GM12878 (cell line): Measurements from ENCODE around the gene MEF2D. TPM values are rescaled to one million over a fixed set of nuclear protein-coding genes. Genes with fewer than 3 reads are reported as not detected.
A peak's percentile ranks its signal among the peaks of the same experiment; 100 is the strongest.

Source experiments
- ATAC-seq: fragments of 200-7000 bp; cut with Tn5 transposase; 3 replicates; pipeline ENCODE4 v1.9.1; 2020; ENCODE audit warnings: mild to moderate bottlenecking, moderate library complexity
- BruUV-seq: library from RNA; stranded (reverse); fragments of 400-500 nt; replicated peaks from 2 replicates; lab custom pipeline; 2021; lab: Mats Ljungman, UMichigan
- CTCF ChIA-PET: fragments of 300-600 bp; sonication (Branson Sonifier 250); formaldehyde crosslinking; extraction: SDS; loops from one replicate; lab custom pipeline; 2021; ENCODE audit warnings: inconsistent platforms; lab: Yijun Ruan, JAX
- POLR2A ChIA-PET: fragments of 350-600 bp; formaldehyde crosslinking; extraction: SDS; loops from one replicate; lab custom pipeline; 2021; ENCODE audit warnings: inconsistent platforms; lab: Charles Lee
- RAD21 ChIA-PET: fragments of 300-600 bp; sonication (Branson Sonifier 250); formaldehyde crosslinking; loops from one replicate; lab custom pipeline; 2023; ENCODE audit warnings: antibody characterized with exemption; ENCODE audit not compliant: unreplicated experiment; lab: Charles Lee
- SMC1A ChIA-PET: fragments of 300-600 bp; sonication (Branson Sonifier 250); formaldehyde crosslinking; loops from one replicate; lab custom pipeline; 2023; ENCODE audit not compliant: unreplicated experiment, uncharacterized antibody; lab: Charles Lee
- DNase-seq: peaks from one replicate; pipeline ENCODE4 v3.0.0-alpha.2; 2011; ENCODE audit warnings: low read depth, low spot score
- FAIRE-seq: peaks from 3 replicates; lab custom pipeline; 2011; peaks lifted over from hg19 to GRCh38; lab: Jason Lieb, UNC
- H2AFZ ChIP-seq: 2 replicates; pipeline ENCODE4 v1.6.0; 2011; ENCODE audit warnings: low read depth, low read length, control low read depth; ENCODE audit not compliant: control insufficient read depth
- H3K27ac ChIP-seq: 2 replicates; pipeline ENCODE4 v1.5.1; 2011; ENCODE audit warnings: control low read depth; ENCODE audit not compliant: control insufficient read depth, insufficient read depth
- H3K27me3 ChIP-seq, 2 experiments: replicated peaks in 1 of 2; 2 replicates each; pipeline versions ENCODE4 v1.6.0 to v1.6.1; 2011; ENCODE audit warnings: low read length in 1 of 2; ENCODE audit not compliant: control insufficient read depth in 2 of 2, insufficient read depth in 2 of 2
- H3K36me3 ChIP-seq, 2 experiments: 2 replicates each; pipeline ENCODE4 v1.5.1; 2011; ENCODE audit warnings: low read length in 1 of 2; ENCODE audit not compliant: control insufficient read depth in 2 of 2, insufficient read depth in 2 of 2
- H3K4me1 ChIP-seq: 2 replicates; pipeline ENCODE4 v1.6.1; 2011; ENCODE audit warnings: mild to moderate bottlenecking, low read length, moderate library complexity, mixed read lengths; ENCODE audit not compliant: control insufficient read depth, insufficient read depth
- H3K4me2 ChIP-seq: 2 replicates; pipeline ENCODE4 v1.6.0; 2011; ENCODE audit warnings: control low read depth; ENCODE audit not compliant: control insufficient read depth, insufficient read depth
- H3K4me3 ChIP-seq: fragments of 200-600 bp; sonication (generic); 2 replicates; pipeline ENCODE4 v1.5.1; 2016
- H3K79me2 ChIP-seq: 2 replicates; pipeline ENCODE4 v1.6.0; 2011; ENCODE audit warnings: low read length; ENCODE audit not compliant: control insufficient read depth, insufficient read depth
- H3K9ac ChIP-seq: 2 replicates; pipeline ENCODE4 v1.8.0; 2011; ENCODE audit warnings: low read length, control low read depth, mixed read lengths; ENCODE audit not compliant: control insufficient read depth, insufficient read depth
- H3K9me3 ChIP-seq: replicated peaks from 3 replicates; pipeline ENCODE4 v1.5.1; 2011; ENCODE audit warnings: mild to moderate bottlenecking, low read length; ENCODE audit not compliant: control insufficient read depth, insufficient read depth
- H4K20me1 ChIP-seq: 2 replicates; pipeline ENCODE4 v1.6.0; 2011; ENCODE audit not compliant: control insufficient read depth, insufficient read depth
- ATF2 ChIP-seq: IDR thresholded peaks from 2 replicates; pipeline ENCODE4 v1.6.1; 2012; ENCODE audit warnings: low read length, inconsistent platforms
- EGR1 ChIP-seq, 2 experiments: IDR thresholded peaks; 1 replicate in 1 of 2; 2 replicates in 1 of 2; pipeline ENCODE4 v1.6.1; 2011 to 2012; ENCODE audit warnings: low read depth in 2 of 2, low read length in 2 of 2, borderline replicate concordance in 1 of 2, mild to moderate bottlenecking in 1 of 2, moderate library complexity in 1 of 2
- ESRRA ChIP-seq: IDR thresholded peaks from 2 replicates; pipeline ENCODE4 v1.6.1; 2012; ENCODE audit warnings: mild to moderate bottlenecking, low read length, improper control_type of control experiment
- FOXK2 ChIP-seq: fragments of 450-650 bp; IDR thresholded peaks from 2 replicates; pipeline ENCODE4 v1.6.1; 2017; ENCODE audit warnings: mild to moderate bottlenecking, moderate library complexity
- HSF1 ChIP-seq: fragments of 150-350 bp; IDR thresholded peaks from 2 replicates; pipeline ENCODE4 v1.6.1; 2014; ENCODE audit warnings: mild to moderate bottlenecking, low read depth, low read length
- IKZF1 ChIP-seq: fragments of 450-650 bp; conservative IDR thresholded peaks from 2 replicates; pipeline ENCODE4 v1.6.1; 2017; ENCODE audit warnings: antibody characterized with exemption, mild to moderate bottlenecking
- IKZF2 ChIP-seq, 2 experiments: fragments of 450-650 bp; IDR thresholded peaks; 2 replicates each; pipeline ENCODE4 v1.6.1; 2017; ENCODE audit warnings: mild to moderate bottlenecking in 2 of 2, moderate library complexity in 2 of 2
- NR2C1 ChIP-seq: fragments of 450-650 bp; IDR thresholded peaks from 2 replicates; pipeline ENCODE4 v1.6.1; 2017; ENCODE audit warnings: antibody characterized with exemption, mild to moderate bottlenecking, moderate library complexity
- SMARCA5 ChIP-seq: fragments of 450-650 bp; IDR thresholded peaks from 2 replicates; pipeline ENCODE4 v1.6.1; 2017; ENCODE audit warnings: mild to moderate bottlenecking
- TCF12 ChIP-seq: IDR thresholded peaks from 2 replicates; pipeline ENCODE4 v1.6.1; 2011; ENCODE audit warnings: low read depth, mild to moderate bottlenecking, low read length
- TCF7 ChIP-seq: IDR thresholded peaks from 2 replicates; pipeline ENCODE4 v1.6.1; 2014; ENCODE audit warnings: antibody characterized with exemption, borderline replicate concordance
- ZNF622 ChIP-seq: fragments of 450-650 bp; IDR thresholded peaks from 2 replicates; pipeline ENCODE4 v1.6.1; 2017; ENCODE audit warnings: mild to moderate bottlenecking, inconsistent platforms
- WGBS: methylation state at CpG from one replicate; pipeline ENCODE4 v1.1.6; 2016; ENCODE audit warnings: low lambda C conversion rate; ENCODE audit not compliant: insufficient replicate concordance, insufficient coverage; ENCODE audit errors: missing lambda C conversion rate; 5-methylcytosine and 5-hydroxymethylcytosine counted together
- in situ Hi-C: fragments of 300-500 bp; cut with MboI; formaldehyde crosslinking; loops from 9 replicates; pipeline ENCODE4 v1.14.3; 2018; ENCODE audit warnings: mixed read lengths
- intact Hi-C: fragments of 100-400 bp; cut with micrococcal nuclease; formaldehyde crosslinking; loops from one replicate; pipeline ENCODE4 v1.14.2; 2022; ENCODE audit not compliant: unreplicated experiment
- polyA plus RNA-seq, 11 experiments: library from polyadenylated mRNA; depleted of rRNA in 4 of 11; unstranded in 6 of 11; stranded (reverse) in 5 of 11; fragments of >200 nt; fragmentation: Nextera tagmentation in 4 of 11; fragmentation: Illumina TruSeq in 1 of 11; extraction: Ambion mirVana in 4 of 11; extraction: Trizol in 1 of 11; gene quantifications; 1 replicate in 1 of 11; 2 replicates in 10 of 11; pipeline versions ENCODE4 v1.2.1 to v1.2.3, GENCODE V29; 2011 to 2016; ENCODE audit warnings: inconsistent platforms in 2 of 11, missing spikeins in 2 of 11, low read depth in 1 of 11
- total RNA-seq, 4 experiments: library from RNA; depleted of rRNA in 3 of 4; stranded (reverse); fragments of >200 nt in 3 of 4; fragmentation: Illumina TruSeq in 1 of 4; extraction: Trizol in 1 of 4; gene quantifications; 2 replicates each; pipeline versions ENCODE4 v1.2.1 to v1.2.3, GENCODE V29; 2013 to 2021
- TF ChIP-seq, protein P1 (sequence below): IDR thresholded peaks from 2 replicates; pipeline ENCODE4 v1.6.1; 2012; ENCODE audit warnings: low read depth, low read length, improper control_type of control experiment

The MEF2D gene
- total and polyA plus RNA-seq, 10 of the 15 experiments (the other 5 are each of a cell fraction or from before 2014, with no cell fraction given) = 0.61 to 53.0 (median 15.2) TPM

GRCh38 chr1:156458181-156458503, 42.4 kb downstream of the MEF2D start (continued):
- TF ChIP-seq IKZF1 (no peak), SMARCA5 (no peak), IKZF2 (IDR thresholded peaks at IDR 0.05) (no peak), HSF1 (no peak), EGR1 (IDR thresholded peaks at IDR 0.05; ENCODE audit: borderline replicate concordance in 1 of 2, low read depth in 2 of 2, low read length in 2 of 2) (no peak)

DNA sequence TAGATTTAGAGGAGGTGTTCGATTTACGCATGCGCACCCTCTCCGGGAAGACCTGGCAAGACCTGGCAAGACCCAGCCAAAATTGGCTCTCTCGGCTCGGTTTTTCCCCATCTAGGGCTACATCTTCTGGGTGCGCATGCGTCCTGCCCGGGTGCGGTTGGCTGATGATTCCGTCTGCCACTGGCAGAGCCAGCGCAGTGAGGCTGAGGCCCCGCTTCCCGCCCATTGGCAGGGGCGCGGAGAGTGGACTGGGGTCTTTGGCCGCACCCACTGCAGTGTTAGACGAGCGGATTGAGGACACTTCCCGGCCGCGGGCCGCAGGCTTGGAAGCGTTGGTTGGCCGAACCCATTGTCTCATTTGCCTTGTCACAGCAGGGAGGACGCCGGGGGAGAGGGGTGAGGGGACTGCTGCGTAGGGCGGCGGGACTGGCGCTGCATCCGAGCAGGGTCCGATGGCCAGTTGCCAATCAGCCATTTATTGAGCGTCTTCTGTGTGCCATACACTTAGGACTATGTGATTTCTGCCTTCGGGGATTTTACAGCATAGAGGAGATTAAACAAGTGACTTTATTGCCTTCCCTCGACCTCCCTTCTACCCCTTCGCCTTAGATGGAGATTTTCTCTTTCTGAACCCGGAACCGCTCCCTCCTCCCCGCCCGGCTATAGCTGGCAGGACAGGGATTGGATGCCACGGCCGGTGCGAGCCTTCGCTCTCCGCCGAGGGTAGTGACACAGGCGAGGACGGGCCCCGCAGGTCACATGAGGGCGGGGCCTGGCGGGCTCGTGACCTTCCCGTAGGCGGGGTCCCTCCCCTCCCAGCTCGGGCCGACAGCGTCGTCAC, 43.7 kb downstream of the MEF2D start:
- ChIA-PET RAD21 (interaction anchor here (0.6 to 2.7 kb wide), 28 partner anchors 11 to 303 kb away, joined by 3 to 25 read pairs (median 6); partner anchors contain the start of genes GPATCH4, MEF2D, NAXE and PMF1), POLR2A (interaction anchor here (0.6 to 2.5 kb wide), 18 partner anchors 11 to 361 kb away, joined by 3 to 21 read pairs (median 6); partner anchors contain the start of genes GPATCH4, MEF2D and NAXE), CTCF (interaction anchor here (0.6 to 3.5 kb wide), 42 partner anchors 9 to 524 kb away, joined by 3 to 26 read pairs (median 3); partner anchors contain the start of genes GPATCH4, IQGAP3, MEF2D and NAXE), SMC1A (interaction anchor here (0.6 to 3.2 kb wide), 23 partner anchors 11 to 270 kb away, joined by 3 to 18 read pairs (median 5); partner anchors contain the start of genes GPATCH4, MEF2D and NAXE)
- H4K20me1 ChIP-seq = no peaks in the 10 kb centered on the region
- peak; percentile 88 for FAIRE-seq
- peak overlapping the region; percentile 86 for H2AFZ ChIP-seq
- H3K79me2 ChIP-seq = no peaks in the 10 kb centered on the region
- peak overlapping the region; percentile 87 for H3K27ac ChIP-seq
- intact Hi-C loops = loop anchor here (1.0 to 2.0 kb wide), 4 partner anchors 44 to 152 kb away; partner anchors contain the start of gene IQGAP3
- in situ Hi-C loops = loop anchor here (10.0 kb wide), 1 partner anchor 148 kb away; the partner anchor contains the start of gene GPATCH4
- BruUV-seq = TSS peak; percentile 95
- ATAC-seq = peak; percentile 95
- H3K4me2 ChIP-seq = peak overlapping the region; percentile 95
- 1% methylated on average over 52 of the region's 59 CpGs for WGBS
- DNase-seq = peak; percentile 92
- H3K9me3 ChIP-seq = no peaks in the 10 kb centered on the region
- peak overlapping the region; percentile 74 for H3K9ac ChIP-seq
- no peaks in the 10 kb centered on the region for H3K36me3 ChIP-seq
- peak overlapping the region; percentile 34; the same call in 1 of the 2 replicates for H3K4me3 ChIP-seq
- H3K4me1 ChIP-seq = peaks cover 8% of the 10 kb centered on the region
- H3K27me3 ChIP-seq = no peaks in the 10 kb centered on the region; a peak in 2 of 4 replicates
- TF ChIP-seq, protein P1, sequence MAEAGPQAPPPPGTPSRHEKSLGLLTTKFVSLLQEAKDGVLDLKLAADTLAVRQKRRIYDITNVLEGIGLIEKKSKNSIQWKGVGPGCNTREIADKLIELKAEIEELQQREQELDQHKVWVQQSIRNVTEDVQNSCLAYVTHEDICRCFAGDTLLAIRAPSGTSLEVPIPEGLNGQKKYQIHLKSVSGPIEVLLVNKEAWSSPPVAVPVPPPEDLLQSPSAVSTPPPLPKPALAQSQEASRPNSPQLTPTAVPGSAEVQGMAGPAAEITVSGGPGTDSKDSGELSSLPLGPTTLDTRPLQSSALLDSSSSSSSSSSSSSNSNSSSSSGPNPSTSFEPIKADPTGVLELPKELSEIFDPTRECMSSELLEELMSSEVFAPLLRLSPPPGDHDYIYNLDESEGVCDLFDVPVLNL = no peak
- TF ChIP-seq ZNF622 (no peak), TCF12 (0 out of 2 replicates have a peak, but pooled peaks have one; percentile 10), ATF2 (no peak), ESRRA (no peak), NR2C1 (peak; percentile 92), FOXK2 (no peak), TCF7 (no peak)
